GM12801 (cell line): ENCODE data around the gene AGAP1.

Source experiments
- TF ChIP-seq, protein P1 (sequence below): IDR thresholded peaks from one replicate; pipeline ENCODE4 v1.5.1; 2011; ENCODE audit warnings: control low read depth; ENCODE audit not compliant: insufficient read length; ENCODE audit errors: extremely low read depth

The AGAP1 gene

DNA sequence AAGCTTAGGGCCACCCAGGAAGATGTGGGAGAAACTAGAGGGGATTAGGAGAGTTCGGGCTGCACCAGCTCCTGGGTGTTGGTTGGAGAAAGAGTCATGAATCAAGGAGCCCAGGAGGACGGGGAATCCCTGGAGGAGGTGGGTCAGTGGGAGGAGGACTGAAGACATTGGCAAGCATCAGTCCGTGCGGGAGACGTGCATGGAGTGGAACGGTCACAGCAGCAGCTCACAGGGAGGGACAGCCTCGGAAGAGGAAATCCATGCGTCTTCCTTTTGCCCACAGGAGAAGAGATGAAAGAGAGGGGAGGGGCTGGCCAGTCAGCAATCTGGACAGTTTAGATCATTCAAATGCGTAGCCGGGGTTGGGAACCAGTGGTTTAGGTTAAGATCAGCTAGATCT is 495.7 kb downstream of the AGAP1 start:
- TF ChIP-seq, protein P1, sequence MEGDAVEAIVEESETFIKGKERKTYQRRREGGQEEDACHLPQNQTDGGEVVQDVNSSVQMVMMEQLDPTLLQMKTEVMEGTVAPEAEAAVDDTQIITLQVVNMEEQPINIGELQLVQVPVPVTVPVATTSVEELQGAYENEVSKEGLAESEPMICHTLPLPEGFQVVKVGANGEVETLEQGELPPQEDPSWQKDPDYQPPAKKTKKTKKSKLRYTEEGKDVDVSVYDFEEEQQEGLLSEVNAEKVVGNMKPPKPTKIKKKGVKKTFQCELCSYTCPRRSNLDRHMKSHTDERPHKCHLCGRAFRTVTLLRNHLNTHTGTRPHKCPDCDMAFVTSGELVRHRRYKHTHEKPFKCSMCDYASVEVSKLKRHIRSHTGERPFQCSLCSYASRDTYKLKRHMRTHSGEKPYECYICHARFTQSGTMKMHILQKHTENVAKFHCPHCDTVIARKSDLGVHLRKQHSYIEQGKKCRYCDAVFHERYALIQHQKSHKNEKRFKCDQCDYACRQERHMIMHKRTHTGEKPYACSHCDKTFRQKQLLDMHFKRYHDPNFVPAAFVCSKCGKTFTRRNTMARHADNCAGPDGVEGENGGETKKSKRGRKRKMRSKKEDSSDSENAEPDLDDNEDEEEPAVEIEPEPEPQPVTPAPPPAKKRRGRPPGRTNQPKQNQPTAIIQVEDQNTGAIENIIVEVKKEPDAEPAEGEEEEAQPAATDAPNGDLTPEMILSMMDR = no peak

DNA sequence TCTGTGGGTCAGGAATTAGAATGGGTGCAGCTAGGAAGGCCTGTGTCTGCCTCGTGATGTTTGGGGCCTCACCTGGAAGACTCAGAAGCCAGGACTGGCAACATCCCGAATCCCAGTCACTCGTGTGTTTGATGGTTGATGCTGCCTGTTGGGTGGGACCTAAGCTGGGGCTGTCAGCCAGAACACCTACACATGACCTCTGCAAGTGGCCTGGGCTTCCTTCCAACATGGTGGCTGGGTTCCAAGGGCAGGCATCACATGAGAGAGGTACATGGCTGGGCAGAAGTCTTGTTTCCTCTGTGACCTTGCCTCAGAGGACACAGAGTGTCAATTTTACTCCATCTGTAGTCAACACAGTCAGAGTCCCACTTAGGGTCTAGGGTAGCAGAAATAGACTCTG is 496.5 kb downstream of the AGAP1 start:
- TF ChIP-seq, protein P1 = no peak

DNA sequence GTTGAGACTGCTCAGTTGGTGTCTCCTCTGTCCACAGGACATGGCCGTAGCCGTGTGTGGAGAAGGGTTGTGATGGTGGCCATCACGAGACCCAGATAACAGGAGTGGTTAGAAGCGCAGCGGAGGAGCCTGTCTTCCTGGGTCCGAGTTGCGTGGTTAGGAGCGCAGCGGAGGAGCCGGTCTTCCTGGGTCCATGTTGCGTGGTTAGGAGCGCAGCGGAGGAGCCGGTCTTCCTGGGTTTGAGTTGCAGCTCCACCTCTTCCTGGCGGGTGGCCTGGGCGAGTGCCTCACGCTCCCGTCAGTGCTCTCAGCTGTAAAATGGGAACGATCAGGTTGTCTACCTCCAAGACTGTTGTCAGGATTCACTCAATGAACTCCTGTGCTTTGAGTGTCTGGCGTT is 498.2 kb downstream of the AGAP1 start:
- TF ChIP-seq, protein P1 = no peak

DNA sequence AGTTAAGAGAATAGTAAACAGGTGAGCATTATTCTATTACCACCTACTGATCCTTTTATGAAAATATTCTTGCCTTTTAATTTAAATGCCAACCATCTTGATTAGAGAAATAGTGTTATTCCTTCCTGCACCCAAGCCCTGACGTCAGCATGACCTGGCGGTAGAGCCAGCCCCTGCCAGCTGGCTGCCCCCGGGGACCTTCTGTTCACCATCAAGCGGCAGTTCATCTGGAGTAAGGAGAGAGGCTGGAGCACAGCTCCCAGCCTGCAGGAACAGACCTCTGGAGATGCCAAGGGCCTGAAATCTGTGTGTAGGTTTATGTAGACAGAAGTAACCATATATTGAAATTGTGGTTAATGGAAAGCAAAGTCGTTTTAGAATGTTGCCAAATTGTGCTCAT is 502.6 kb downstream of the AGAP1 start:
- TF ChIP-seq, protein P1 = no peak

DNA sequence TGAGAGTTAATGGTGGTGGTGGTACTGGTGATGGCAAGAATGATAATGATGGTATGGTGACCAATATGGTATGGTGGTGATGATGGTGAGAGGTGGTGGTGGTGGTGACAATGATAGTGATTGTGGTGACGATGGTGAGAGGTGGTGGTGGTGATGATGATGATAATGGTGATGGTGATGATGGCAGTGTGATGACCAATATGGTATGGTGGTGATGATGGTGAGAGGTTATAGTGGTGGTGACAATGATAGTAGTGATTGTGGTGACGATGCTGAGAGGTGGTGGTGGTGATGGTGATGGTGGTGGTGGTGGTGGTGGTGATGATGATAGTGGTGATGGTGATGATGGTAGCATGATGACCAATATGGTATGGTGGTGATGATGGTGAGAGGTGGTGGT is 505.2 kb downstream of the AGAP1 start:
- TF ChIP-seq, protein P1 = no peak

DNA sequence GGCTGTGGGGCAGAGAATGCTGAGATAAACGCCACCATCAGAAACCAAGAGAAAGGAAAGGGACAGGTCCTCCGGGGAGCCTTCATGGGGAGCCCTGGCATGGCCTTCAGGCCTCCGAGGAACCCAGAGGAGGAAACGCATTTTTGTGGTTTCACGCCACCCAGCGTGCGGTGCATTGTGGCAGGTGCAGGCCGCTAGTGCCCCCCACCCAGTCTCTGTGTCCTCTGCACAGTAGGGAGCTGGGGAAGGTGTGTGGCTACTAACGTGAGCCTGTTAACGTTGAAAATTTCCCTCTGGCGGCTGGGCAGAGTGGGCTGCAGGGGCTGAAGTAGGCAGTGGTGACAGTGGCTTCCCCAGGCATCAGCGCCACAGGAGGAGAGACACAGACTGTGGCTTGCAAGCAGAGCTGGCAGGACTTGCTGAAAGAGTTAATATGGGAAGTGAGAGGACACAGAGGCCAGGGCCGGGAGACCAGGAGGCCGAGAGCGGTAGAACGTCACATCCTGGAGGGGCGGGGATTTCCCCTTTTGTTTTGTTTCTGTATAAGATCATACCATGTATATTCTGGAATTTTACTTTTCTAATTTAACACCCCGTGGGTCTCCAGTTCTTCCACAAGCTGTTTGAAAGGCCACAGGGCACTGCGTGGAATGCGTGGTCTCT is 507.5 kb downstream of the AGAP1 start:
- TF ChIP-seq, protein P1 = no peak

DNA sequence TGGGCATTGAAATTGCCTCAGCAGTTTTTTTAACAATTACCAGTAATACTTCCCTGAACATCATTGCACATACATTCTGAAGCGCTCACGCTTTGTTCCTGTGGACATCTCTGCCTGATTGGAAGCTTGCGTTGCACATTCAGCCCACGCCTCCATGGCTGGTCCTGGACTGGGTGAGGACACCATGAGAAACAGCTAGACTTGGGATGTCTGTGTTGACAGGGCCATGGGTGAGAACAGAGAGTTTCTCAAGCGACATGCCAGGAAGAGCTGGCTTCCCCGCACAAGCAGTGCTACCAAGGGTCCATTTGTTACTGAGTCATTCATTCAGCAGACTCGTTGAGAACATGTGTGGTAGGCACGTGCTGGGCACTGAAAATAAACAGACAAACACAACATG is 508.0 kb downstream of the AGAP1 start:
- TF ChIP-seq, protein P1 = no peak
